OCI-LY1 (cell line): Measurements from ENCODE around the gene TJP1.

Experiments
- CTCF ChIP-seq: fragments of 200-600 bp; sonication (generic), shearing (Covaris generic); IDR thresholded peaks from 2 replicates; pipeline ENCODE4 v1.5.1; 2017; ENCODE audit warnings: mild to moderate bottlenecking, antibody characterized with exemption, low read length, moderate library complexity, mixed read lengths
- EZH2 ChIP-seq: fragments of 200-600 bp; sonication (generic), shearing (Covaris generic); IDR thresholded peaks from 2 replicates; pipeline ENCODE4 v1.8.0; 2017; ENCODE audit warnings: borderline replicate concordance, mixed run types, mild to moderate bottlenecking, antibody characterized with exemption, low read length, moderate library complexity, mixed read lengths

DNA sequence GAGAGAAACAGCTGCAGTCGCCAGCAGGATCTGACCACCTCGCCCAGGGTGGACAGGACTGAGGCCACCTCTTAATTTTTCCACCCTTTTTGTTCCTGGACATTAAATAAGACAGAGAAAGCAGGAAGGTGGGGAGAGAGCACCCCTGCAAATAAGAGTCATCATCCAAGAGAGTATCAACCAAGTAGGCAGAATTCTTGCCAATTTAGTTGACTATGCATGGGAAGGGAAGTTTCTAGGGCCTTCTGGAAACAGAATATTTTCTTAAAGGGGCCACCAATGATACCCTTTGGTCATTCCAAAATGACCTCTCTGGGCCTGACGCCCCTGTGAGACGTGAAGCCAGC, 136.2 kb downstream of the TJP1 start:
- TF ChIP-seq CTCF (no peak), EZH2 (no peak)
